GM12878 (cell line): ENCODE data around the gene ANKS1A. TPM values are rescaled to one million over a fixed set of nuclear protein-coding genes. Genes with fewer than 3 reads are reported as not detected.
A peak's percentile ranks its signal among the peaks of the same experiment; 100 is the strongest.

Source experiments
- ATF3 ChIP-seq: IDR thresholded peaks from 2 replicates; pipeline ENCODE4 v1.6.1; 2011; ENCODE audit warnings: low read depth, mild to moderate bottlenecking, low read length, moderate library complexity, borderline replicate concordance; ENCODE audit errors: extremely low read depth
- ATF7 ChIP-seq: fragments of 450-650 bp; IDR thresholded peaks from 2 replicates; pipeline ENCODE4 v1.6.1; 2016; ENCODE audit warnings: low read depth, mild to moderate bottlenecking
- BCL11A ChIP-seq: IDR thresholded peaks from 2 replicates; pipeline ENCODE4 v1.6.1; 2011; ENCODE audit warnings: low read depth, low read length
- CEBPB ChIP-seq, 2 experiments: fragments of 150-350 bp in 1 of 2; IDR thresholded peaks; 2 replicates each; pipeline ENCODE4 v1.6.1; 2012 to 2014; ENCODE audit warnings: low read depth in 2 of 2, low read length in 2 of 2, borderline replicate concordance in 1 of 2, inconsistent platforms in 1 of 2
- EED ChIP-seq: sonication (generic); IDR thresholded peaks from 2 replicates; pipeline ENCODE4 v1.6.1; 2016; ENCODE audit warnings: antibody characterized with exemption, low read depth
- EP300 ChIP-seq, 2 experiments: fragments of 150-350 bp in 1 of 2; IDR thresholded peaks; 2 replicates each; pipeline ENCODE4 v1.6.1; 2011 to 2012; ENCODE audit warnings: low read depth in 2 of 2, low read length in 2 of 2, borderline replicate concordance in 1 of 2, improper control_type of control experiment in 1 of 2, inconsistent platforms in 1 of 2; ENCODE audit not compliant: control insufficient read depth in 1 of 2
- FOXM1 ChIP-seq: IDR thresholded peaks from 2 replicates; pipeline ENCODE4 v1.6.1; 2012; ENCODE audit warnings: low read depth, mild to moderate bottlenecking, inconsistent platforms, low read length, moderate library complexity
- GABPA ChIP-seq: IDR thresholded peaks from 2 replicates; pipeline ENCODE4 v1.6.1; 2014; ENCODE audit warnings: antibody characterized with exemption, low read depth, mild to moderate bottlenecking, inconsistent platforms
- IKZF1 ChIP-seq: fragments of 450-650 bp; conservative IDR thresholded peaks from 2 replicates; pipeline ENCODE4 v1.6.1; 2017; ENCODE audit warnings: antibody characterized with exemption, mild to moderate bottlenecking
- JUNB ChIP-seq: IDR thresholded peaks from 2 replicates; pipeline ENCODE4 v1.6.1; 2016; ENCODE audit warnings: antibody characterized with exemption, mild to moderate bottlenecking
- MEF2A ChIP-seq: IDR thresholded peaks from 2 replicates; pipeline ENCODE4 v1.6.1; 2011; ENCODE audit warnings: low read depth, mild to moderate bottlenecking, low read length, moderate library complexity; ENCODE audit not compliant: insufficient read depth
- NFIC ChIP-seq: IDR thresholded peaks from 2 replicates; pipeline ENCODE4 v1.6.1; 2012; ENCODE audit warnings: low read depth, mild to moderate bottlenecking, inconsistent platforms, low read length, moderate library complexity
- NR2C1 ChIP-seq: fragments of 450-650 bp; IDR thresholded peaks from 2 replicates; pipeline ENCODE4 v1.6.1; 2017; ENCODE audit warnings: antibody characterized with exemption, mild to moderate bottlenecking, moderate library complexity
- PKNOX1 ChIP-seq: fragments of 450-650 bp; IDR thresholded peaks from 2 replicates; pipeline ENCODE4 v1.6.1; 2016; ENCODE audit warnings: mild to moderate bottlenecking
- POLR2AphosphoS5 ChIP-seq: IDR thresholded peaks from 2 replicates; pipeline ENCODE4 v1.6.1; 2011; ENCODE audit warnings: mild to moderate bottlenecking, low read length, inconsistent platforms
- SIX5 ChIP-seq: IDR thresholded peaks from 2 replicates; pipeline ENCODE4 v1.6.1; 2011; ENCODE audit warnings: mild to moderate bottlenecking, low read depth, low read length, moderate library complexity; ENCODE audit not compliant: severe bottlenecking
- SRF ChIP-seq, 2 experiments: IDR thresholded peaks; 2 replicates each; pipeline ENCODE4 v1.6.1; 2011; ENCODE audit warnings: low read depth in 2 of 2, low read length in 2 of 2, mild to moderate bottlenecking in 1 of 2, moderate library complexity in 1 of 2
- SUZ12 ChIP-seq: fragments of 200-600 bp; sonication (generic); IDR thresholded peaks from one replicate; pipeline ENCODE4 v1.6.1; 2018; ENCODE audit warnings: antibody characterized with exemption, mild to moderate bottlenecking; ENCODE audit not compliant: unreplicated experiment
- TAF1 ChIP-seq: IDR thresholded peaks from 2 replicates; pipeline ENCODE4 v1.6.1; 2011; ENCODE audit warnings: mild to moderate bottlenecking, low read depth, low read length, borderline replicate concordance
- ZBED1 ChIP-seq: IDR thresholded peaks from 2 replicates; pipeline ENCODE4 v1.6.1; 2016; ENCODE audit warnings: borderline replicate concordance
- polyA plus RNA-seq, 11 experiments: library from polyadenylated mRNA; depleted of rRNA in 4 of 11; unstranded in 6 of 11; stranded (reverse) in 5 of 11; fragments of >200 nt; fragmentation: Nextera tagmentation in 4 of 11; fragmentation: Illumina TruSeq in 1 of 11; extraction: Ambion mirVana in 4 of 11; extraction: Trizol in 1 of 11; gene quantifications; 1 replicate in 1 of 11; 2 replicates in 10 of 11; pipeline versions ENCODE4 v1.2.1 to v1.2.3, GENCODE V29; 2011 to 2016; ENCODE audit warnings: inconsistent platforms in 2 of 11, missing spikeins in 2 of 11, low read depth in 1 of 11
- total RNA-seq, 4 experiments: library from RNA; depleted of rRNA in 3 of 4; stranded (reverse); fragments of >200 nt in 3 of 4; fragmentation: Illumina TruSeq in 1 of 4; extraction: Trizol in 1 of 4; gene quantifications; 2 replicates each; pipeline versions ENCODE4 v1.2.1 to v1.2.3, GENCODE V29; 2013 to 2021
- TF ChIP-seq, protein P1 (sequence below): IDR thresholded peaks from 2 replicates; pipeline ENCODE4 v1.6.1; 2012; ENCODE audit warnings: low read length, inconsistent platforms

Gene ANKS1A
- total and polyA plus RNA-seq, 10 of the 15 experiments (the other 5 are each of a cell fraction or from before 2014, with no cell fraction given): 0.60 to 7.0 (median 3.0) TPM

GRCh38 chr6:35011096-35012041 lies 122.3 kb downstream of the ANKS1A start (continued):
- TF ChIP-seq SUZ12 (no peak), NR2C1 (peak; percentile 43; the same call in 1 of the 2 replicates), JUNB (peak; percentile 97), IKZF1 (0 out of 2 replicates have a peak, but pooled peaks have one; percentile 53), TAF1 (no peak), SIX5 (no peak), POLR2AphosphoS5 (no peak), ATF7 (peak; percentile 97), BCL11A (peak; percentile 68), CEBPB (IDR thresholded peaks at IDR 0.05; ENCODE audit: borderline replicate concordance in 1 of 2, low read depth in 2 of 2, low read length in 2 of 2) (peak in 1 of 2 experiments; percentile 82; a peak in 1 of 4 replicates), EED (peak; percentile 78), SRF (IDR thresholded peaks at IDR 0.05; ENCODE audit: low read depth in 2 of 2, low read length in 2 of 2) (0 out of 4 replicates have a peak, but pooled peaks of 1 of the 2 experiments have one; percentile 38), ZBED1 (peak; percentile 56; the same call in 1 of the 2 replicates), GABPA (0 out of 2 replicates have a peak, but pooled peaks have one; percentile 56), EP300 (IDR thresholded peaks at IDR 0.05; ENCODE audit: borderline replicate concordance in 1 of 2, control insufficient read depth in 1 of 2, low read depth in 2 of 2, low read length in 2 of 2) (peak; percentile 10 to 53; a peak in 1 of 4 replicates), PKNOX1 (peak; percentile 35; the same call in 1 of the 2 replicates), ATF3 (no peak), MEF2A (peak; percentile 77; the same call in 1 of the 2 replicates), NFIC (peak; percentile 92; the same call in 1 of the 2 replicates), FOXM1 (peak; percentile 84; the same call in 1 of the 2 replicates)
- TF ChIP-seq, protein P1, sequence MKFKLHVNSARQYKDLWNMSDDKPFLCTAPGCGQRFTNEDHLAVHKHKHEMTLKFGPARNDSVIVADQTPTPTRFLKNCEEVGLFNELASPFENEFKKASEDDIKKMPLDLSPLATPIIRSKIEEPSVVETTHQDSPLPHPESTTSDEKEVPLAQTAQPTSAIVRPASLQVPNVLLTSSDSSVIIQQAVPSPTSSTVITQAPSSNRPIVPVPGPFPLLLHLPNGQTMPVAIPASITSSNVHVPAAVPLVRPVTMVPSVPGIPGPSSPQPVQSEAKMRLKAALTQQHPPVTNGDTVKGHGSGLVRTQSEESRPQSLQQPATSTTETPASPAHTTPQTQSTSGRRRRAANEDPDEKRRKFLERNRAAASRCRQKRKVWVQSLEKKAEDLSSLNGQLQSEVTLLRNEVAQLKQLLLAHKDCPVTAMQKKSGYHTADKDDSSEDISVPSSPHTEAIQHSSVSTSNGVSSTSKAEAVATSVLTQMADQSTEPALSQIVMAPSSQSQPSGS: peak; percentile 94
